Measurements from ENCODE around the gene DGKG.

DNA sequence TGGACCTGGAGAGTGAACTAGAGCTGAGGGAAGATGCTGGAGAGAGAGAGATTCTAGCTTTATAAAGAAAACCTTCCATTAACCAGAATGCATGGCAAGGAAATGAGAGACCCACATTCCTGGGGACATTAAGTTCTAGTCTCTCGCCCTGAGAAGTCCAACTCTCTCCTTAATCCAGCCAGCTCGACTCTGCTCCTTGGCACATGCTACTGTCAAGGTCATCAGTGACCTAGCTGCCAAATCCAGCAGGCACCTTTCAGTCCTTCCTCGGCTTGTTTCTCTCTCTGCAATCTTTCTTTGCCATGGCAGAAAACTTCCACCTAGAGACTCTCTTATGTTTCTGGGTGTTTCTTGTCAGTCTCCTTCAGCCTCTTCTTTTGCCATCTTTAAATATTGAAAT lies 40.3 kb downstream of the DGKG start:
- TF ChIP-seq POLR2AphosphoS5 (IDR thresholded peaks at IDR 0.05) = no peak
- TF ChIP-seq, protein P1, sequence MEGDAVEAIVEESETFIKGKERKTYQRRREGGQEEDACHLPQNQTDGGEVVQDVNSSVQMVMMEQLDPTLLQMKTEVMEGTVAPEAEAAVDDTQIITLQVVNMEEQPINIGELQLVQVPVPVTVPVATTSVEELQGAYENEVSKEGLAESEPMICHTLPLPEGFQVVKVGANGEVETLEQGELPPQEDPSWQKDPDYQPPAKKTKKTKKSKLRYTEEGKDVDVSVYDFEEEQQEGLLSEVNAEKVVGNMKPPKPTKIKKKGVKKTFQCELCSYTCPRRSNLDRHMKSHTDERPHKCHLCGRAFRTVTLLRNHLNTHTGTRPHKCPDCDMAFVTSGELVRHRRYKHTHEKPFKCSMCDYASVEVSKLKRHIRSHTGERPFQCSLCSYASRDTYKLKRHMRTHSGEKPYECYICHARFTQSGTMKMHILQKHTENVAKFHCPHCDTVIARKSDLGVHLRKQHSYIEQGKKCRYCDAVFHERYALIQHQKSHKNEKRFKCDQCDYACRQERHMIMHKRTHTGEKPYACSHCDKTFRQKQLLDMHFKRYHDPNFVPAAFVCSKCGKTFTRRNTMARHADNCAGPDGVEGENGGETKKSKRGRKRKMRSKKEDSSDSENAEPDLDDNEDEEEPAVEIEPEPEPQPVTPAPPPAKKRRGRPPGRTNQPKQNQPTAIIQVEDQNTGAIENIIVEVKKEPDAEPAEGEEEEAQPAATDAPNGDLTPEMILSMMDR (IDR thresholded peaks at IDR 0.05) = no peak
- no peak for TF ChIP-seq POLR2A (IDR thresholded peaks at IDR 0.05)

Data from suprapubic skin (tissue), 4 donors.